Stimulated activated CD8-positive, alpha-beta memory T cell treated with anti-CD3 and anti-CD28 coated beads, Interleukin-7, amount 100 ng/mL, for 24 hours (primary cell): ENCODE measurements around the gene SFT2D3.

Source experiments
- DNase-seq: peaks from one replicate; pipeline ENCODE4 v3.0.0-alpha.2; 2020; ENCODE audit warnings: low read depth

The SFT2D3 gene

DNA sequence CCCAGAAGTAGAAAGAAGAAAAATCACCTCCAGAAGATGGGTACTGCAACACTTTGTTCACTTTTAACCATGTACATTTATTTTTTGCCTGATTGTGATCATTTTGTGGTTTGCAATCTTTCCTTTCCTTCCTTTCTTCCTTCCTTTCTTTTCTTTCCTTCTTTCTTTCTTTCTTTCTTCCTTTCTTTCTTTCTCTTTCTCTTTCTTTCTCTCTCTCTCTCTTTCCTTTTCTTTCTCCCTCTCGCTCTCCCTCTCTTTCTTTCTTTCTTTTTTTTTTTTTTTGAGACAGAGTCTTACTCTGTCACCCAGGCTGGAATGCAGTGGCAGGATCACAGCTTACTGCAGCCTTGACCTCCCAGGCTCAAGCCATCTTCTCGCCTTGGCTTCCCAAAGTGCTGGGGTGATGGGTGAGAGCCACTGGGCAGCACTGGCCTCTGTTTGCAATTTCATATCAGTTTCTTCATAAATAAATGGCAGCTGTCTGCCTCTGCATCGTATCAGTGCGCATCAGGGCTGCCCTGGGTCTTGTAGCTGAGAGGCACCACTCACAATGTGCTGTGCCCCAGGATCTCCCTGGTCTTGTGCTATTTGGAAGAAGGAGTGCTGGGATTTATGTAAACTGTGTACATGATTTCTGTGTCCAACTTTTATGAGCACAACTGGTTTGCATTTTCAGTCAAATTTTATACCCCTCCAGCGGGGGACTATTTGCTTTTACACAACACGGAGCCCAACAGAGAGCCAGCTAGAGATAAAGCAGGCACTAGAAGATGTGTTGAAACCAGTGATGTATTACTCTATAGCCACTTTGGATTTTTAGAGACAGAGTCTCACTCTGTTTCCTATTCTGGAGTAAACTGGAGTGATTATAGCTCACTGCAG lies 19.1 kb upstream of the SFT2D3 start:
- DNase-seq: no peak

DNA sequence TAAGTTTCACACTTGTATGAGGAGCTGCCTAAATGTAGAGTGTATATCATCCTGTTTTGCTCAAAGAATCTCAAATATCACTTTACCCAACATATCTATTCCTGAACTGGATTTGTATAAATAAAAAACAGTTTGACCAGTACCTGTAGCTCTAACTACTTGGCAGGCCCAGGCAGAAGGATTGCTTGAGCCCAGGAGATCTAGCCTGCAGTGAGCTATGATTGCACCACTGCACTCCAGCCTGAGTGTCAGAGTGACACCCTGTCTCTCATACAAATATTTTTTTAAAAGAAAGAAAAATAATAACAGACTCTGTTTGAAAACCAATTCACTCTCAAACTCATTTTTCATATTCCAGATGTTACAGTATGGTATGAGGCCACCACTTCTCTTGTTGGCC lies 18.2 kb upstream of the SFT2D3 start:
- DNase-seq: no peak

DNA sequence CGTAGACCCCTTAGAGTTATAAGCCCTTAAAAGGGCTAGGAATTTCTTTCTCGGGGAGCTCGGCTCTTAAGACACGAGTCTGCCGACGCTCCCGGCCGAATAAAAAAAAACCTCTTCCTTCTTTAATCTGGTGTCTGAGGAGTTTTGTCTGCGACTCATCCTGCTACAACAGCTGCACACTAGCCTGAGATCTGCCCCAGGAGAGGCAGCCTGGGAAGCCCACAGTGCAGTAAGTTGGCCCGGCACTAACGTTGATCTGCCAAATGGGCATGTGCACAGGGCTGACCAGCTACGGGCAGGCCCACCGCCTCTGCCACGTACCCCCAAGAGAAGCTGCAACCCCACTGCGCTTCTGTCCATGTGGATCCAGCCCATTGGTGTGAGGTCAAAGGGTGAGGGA lies 17.5 kb upstream of the SFT2D3 start:
- no peak for DNase-seq

DNA sequence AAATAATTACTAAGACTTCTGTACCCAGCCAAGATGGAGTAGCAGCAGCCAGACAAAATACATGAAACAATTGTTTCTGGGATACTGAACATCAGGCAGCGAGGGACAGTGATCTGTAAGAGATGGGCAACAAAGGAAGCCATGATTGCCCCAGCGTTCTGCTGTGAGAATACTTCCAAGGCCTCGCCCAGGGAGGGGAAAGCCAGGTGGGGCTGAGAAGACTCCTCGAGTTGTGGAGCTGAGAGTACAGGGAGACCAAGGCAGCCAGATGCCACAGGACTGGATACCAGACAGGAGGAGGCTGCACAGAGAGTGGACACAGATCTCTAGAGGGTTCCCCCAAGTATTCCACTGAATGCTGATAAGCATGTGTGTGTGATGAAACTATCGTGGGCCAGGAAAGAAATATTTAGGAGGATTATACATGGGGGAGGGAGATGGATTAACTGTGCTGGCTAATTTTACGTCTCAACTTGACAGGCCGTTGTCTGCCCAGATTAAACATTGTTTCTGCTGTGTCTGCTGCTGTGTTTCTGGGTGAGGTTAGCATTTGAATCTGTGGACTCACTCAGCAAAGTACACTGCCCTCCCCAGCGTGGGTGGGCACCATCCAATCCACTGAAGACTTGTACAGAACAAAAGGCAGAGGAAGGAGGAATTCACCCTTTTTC lies 15.8 kb upstream of the SFT2D3 start:
- DNase-seq: no peak

DNA sequence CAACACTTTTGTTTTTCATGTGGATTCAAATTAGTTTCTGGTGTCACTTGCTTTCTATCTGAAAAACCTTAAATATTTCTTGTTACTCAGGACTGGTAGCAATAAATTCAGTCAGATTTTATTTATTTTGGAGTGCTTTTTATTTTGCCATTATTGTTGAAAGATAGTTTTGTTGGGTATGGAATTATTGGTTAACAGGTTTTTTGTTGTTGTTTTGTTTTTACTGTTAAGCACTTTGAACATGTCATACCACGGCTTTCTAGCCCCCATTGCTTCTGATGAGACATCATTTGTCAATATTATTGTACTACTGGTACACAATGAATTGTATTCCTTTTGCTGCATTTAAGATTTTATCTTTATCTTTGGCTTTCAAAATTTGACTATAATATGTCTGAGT lies 12.9 kb upstream of the SFT2D3 start:
- DNase-seq: no peak

DNA sequence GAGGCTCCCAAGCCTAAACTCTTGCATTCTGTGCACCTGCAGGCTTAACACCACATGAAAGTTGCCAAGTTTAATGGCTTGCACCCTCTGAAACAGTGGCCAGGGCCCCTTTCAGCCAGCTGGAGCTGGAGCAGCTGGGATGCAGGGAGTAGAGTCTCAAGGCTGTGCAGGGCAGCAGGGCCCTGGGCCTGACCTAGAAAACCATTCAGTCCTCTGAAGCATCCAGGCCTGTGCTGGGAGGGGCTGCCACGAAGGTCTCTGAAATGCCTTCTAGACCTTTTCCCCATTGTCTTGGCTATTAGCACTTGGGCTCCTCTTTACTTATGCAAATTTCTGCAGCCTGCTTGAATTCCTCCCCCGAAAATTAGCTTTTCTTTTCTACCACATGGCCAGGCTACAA lies 10.6 kb upstream of the SFT2D3 start:
- DNase-seq: no peak

DNA sequence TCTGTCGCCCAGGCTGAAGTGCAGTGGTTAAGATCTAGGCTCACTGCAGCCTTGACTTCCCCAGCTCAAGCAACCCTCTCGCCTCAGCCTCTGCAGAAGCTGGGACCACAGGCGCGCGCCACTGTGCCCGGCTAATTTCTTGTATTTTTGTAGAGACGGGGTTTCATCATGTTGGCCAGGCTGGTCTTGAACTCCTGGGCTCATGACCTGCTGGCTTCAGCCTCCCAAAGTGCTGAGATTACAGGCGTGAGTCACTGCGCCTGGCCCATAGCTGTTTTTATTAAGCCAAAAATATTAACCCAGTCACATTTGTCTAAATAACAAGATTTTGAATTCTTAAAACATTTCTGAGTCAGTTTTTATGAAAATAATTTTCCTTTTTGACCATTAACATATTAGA lies 6.3 kb upstream of the SFT2D3 start:
- no peak for DNase-seq

DNA sequence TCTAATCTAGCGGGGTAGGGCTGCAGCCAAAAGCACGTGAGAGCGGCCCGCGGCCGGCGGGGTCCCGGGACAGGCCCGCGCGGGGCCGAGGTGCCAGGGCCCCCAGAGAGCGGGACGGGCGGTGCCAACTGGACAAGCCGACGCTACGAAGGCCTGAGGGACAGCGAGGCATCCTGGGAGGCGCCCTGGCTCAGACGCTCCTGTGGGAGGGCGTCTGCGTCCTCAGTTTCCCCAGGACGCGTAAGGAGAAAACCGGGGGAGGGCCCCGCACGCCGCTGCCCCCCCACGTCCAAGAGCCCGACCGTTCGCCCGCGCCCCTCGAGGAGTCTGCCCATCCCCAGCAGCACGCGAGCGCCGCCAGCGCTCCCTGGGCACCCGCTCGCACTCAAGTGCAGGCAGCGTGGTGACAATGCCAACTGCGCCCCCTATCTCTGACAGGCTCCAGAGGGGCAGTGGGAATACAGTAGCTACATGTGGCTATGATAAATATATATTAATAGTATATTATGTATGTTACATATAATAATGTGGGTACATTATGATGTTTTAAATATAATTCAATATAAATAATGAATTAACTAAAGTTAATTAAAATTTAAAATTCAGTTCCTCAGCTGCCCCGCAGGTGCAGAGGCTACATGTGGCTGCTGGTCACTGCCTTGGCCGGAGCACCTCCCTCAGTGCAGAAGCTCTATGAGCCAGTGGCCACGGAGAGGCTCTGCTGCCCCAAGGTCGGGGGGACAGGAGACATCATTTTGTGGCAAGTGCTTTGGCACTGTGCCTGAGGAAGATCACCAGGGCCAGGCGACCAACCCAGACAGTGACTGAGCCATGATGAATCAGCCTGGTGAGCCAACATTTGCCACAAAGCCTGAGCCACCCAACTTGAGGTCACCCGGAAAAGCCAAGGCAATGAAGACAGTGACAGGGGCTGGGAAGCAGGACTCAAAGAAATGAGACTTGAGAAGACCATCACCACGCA lies 5.5 kb upstream of the SFT2D3 start:
- DNase-seq: no peak

DNA sequence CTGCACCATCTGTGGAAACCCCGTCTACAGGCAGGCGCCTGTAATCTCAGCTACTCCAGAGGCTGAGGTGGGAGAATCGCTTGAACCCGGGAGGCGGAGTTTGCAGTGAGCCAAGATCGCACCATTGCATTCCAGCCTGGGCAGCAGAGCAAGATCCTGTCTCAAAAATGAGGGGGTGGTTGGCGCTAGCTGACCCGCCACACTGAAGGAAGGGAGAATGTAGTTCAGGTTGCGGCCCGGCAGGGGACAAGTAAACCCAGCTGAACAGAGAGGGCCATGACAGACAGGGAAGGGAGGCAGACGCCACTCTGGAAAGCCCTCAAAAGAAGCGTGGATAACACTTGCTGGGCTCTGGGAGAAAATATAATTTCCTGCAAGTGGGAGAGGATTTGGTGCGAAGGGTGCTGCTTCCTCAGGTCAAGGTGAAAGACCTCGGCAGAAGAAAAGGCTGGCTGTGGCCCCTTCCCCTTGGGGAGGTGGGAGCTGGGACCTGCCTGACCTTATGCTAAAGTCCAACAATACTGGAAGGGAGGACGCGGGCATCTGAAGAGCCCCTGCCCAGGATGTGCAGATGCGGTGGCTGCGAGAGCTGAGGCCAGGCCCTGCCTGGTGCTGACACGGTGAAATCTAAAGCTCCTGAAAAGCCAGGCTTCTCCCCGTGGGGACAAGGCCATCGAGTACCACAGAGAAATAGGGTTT lies 3.7 kb upstream of the SFT2D3 start:
- no peak for DNase-seq

DNA sequence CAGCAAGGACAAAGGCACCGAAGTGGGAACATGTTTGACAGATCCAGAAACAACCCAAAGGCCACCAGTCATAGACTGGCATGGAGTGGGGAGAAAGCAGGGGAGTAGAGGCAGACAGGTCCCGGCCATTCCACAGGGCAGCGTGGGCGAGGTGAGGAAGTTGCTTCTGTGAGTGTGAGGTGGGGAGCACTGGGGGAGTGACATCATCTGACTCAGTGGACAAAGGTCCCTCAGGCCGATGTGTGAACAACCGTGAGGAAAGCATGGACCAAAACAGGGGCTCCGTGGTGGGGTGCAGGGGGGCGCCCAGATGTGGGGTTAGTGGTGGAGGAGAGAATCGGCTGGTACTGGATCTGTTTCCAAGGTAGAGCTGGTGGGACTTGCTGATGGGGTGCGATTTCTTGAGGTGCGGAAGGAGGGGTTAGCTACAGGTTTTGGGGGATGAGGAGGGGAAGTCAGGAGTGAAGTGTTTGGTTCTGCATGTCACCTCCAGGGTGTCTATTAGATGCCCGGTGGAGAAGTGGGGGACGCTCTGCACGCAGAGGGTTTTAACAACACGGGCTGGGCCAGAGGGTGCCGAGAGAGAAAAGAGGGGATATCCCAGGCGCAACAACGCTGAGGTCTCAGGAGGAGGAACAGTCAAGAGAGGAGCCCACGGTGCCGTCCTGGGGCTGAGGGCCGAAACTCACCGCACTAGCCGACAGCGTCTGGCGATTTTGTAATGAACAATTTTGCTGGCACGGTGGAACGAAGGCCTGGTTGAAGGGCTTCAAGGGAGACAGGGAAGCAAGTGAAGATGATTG lies 2.5 kb upstream of the SFT2D3 start:
- DNase-seq: no peak

DNA sequence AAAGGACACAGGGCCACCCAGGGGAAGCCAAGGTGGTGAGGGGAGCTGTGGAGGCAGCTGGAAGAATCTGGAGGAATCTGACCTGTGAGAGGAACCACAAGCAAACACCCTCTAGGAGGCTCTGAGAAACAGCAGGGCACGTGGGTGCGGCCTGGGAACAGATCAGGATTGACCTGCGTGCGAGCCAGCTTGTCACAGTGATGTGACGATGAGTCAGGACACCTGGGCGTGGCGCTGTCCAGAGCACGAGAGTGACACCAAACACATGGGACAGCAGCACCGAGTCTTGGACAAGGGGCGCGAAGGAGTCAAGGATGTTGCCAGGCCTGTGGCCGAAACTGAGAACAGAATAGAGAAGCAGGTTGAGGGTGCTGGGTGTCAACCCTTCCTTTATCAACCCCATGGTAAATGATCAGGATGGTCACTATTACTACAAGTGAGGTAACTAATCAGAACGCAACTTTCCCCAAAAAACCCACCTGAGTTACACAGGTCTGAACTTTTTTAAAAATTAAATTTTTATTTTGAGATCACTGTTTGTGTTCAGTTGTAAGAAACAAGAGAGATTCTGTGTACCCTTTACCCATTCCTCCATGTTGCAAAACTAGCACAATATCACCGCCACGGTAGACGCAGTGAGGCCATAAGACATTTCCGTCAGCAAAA lies 637 bp upstream of the SFT2D3 start:
- no peak for DNase-seq

DNA sequence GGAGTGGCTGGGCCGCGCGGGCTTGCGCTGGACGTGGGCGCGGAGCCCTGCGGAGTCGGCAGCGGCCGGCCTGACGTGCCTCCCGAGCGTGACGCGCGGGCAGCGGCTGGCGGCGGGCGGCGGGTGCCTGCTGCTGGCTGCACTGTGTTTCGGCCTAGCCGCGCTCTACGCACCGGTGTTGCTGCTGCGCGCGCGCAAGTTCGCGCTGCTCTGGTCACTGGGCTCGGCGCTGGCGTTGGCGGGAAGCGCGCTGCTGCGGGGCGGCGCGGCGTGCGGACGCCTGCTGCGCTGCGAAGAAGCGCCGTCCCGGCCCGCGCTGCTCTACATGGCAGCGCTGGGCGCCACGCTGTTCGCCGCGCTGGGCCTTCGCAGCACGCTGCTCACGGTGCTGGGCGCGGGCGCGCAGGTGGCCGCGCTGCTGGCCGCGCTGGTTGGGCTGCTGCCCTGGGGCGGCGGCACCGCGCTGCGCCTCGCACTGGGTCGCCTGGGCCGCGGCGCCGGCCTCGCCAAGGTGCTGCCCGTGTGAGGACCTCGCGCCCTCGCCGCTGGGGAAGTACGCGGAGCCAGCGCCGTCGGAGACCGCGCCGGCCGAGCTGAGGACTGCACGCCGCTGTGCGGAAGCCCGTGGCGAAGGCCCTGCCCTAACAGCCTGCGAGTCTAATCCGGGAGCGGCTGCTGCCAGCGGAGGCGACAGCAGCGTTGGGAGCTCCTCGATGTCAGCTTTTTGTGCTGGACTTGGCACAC lies 526 bp downstream of the SFT2D3 start:
- peak; percentile 46 for DNase-seq

DNA sequence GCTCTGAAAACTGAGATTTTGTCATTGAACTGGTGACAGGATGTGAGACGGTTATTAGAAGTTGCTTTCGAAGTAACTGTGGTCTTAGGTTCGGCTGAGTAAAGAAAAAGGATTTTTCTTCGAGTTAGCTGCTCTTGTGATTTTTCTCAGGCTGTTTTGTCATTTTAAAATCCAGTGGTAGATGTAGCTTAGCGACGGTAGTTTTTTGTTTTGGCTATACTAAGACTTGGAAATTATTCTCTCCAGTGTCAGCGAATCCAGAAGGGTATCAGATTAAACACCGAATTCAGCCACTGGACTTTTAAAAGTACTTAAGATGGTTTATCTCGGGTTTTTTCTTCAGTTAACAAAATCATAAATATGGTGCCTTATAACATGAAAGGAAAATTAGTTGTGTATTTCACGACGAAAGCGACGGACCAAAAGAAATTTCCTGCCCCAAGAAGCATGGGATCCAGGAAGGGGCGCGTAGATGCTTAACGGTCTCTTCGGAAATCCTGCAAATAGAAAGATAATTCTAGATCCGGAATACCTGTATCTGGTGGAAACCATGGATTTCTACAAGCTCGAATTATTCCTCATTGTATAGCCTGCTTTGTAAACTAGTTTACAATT lies 1.2 kb downstream of the SFT2D3 start:
- DNase-seq: no peak

DNA sequence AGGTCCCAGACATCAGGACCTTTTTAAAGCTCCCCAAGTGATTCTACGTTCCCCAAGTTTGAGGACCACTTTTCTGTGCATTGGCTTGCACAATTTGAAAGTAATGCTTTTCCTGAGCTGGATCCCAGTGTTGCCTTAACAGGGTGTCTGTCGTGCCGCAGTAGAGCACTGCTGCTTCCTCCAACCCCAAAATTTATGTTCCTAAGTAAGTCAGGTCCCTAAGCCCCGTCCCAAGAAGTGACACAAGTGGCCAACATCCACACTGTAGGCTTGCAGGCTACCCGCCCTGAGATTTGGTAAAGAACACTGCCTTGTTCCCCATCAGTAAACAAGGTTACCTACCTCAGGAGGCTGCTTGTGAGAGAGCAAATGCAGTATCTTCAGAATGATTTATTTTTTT lies 2.0 kb downstream of the SFT2D3 start:
- no peak for DNase-seq

DNA sequence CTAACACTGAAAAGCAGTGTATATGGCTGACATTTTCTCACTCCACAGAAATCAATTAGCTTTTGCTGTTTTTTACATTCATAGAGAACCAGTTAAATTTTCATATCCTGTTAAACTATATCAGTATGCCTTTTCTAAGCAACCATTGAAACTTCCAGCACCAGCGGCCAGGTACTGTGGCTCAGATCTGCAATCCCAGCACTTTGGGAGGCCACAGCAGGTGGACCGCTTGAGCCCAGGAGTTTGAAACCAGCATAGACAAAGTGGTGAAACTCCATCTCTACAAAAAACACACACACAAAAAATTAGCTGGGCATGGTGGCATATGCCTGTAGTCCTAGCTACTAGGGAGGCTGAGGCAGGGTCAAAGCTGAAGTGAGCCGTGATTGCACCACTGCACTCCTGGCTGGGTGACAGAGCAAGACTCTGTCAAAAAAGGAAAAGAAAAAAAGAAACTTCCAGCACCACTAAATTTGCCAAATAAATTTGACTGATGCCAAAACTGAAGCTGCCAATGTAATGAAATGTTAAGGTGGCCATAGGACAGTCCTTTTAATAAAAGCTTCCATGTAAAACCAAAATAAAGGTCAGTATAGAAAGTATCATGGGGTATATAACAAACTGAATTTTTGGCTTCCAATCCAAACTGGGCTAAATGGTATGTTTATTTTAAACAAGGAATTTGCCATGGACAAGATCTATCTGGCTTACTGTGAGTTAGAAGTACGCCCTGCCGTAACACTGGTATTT lies 3.5 kb downstream of the SFT2D3 start:
- DNase-seq: no peak

DNA sequence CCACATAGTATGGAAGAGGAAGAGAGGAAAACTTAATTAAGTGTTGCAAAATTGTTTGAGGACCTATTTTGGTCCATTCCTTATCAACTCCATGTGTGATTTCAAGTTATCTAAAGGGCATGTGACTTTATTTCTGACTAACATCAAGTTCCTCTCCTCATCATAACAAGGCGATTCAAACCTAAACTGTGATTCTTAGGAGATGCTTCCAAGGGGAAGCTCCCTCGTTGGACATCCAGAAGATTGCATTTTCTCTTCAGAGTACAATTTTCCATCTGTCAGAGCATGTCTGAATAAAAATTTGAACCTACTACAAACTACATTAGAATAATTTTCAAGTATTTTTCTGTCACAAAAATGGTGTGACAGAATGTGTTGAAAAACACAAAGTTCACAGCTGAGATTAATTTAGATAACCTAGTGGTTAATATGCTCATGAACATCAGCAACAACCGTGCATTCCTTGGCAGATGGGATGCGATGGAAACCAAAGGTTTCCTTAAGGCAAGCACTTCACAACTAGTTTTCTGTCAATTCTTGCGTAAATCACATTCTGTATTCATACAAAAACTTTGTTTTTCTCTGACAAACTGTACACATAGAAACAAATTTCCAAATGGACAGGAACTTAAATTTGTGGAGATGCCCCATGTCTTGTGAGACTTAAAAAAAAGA lies 4.2 kb downstream of the SFT2D3 start:
- DNase-seq: no peak

DNA sequence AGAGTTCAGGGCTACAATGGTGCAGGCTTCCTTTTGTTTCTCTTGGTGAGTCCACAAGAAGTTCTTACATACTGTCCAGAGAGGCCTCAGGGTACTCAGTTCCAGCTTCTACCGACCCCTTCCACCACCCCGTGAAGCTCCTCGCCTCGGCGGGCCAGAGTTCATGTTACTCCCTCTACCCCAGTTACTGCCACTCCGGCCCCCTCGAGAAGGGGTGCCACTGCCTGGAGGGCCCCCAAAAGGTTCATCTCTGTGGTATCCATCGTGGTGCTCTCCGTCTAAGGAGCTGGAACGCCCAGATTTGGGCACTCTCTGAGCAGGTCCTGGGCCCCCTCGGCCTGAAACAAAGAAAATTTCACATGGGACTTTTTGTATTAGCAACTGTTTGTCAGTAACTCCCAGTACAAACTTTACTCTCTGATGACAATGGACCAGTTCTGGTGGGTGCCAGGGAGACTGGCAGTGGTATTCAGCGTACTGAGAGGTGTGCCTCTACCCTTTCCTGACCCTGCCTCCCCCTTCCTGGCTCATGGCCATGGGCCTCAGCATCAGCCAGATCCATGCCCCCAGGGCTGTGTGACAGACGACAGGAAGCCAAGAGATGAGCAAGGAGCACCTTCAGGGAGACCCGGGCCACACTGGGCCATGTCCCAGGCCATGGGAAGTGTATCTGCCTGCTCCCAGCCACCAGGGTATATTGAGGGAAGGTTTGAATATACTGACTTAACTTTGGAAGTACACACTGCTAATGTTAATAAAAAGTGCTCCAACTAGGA lies 5.1 kb downstream of the SFT2D3 start:
- no peak for DNase-seq
